IMR-90 (cell line): ENCODE results near the gene FOXR1. TPM values are rescaled to one million over a fixed set of nuclear protein-coding genes. Genes with fewer than 3 reads are reported as not detected.

Experiments used
- ATAC-seq: fragments of 200-7000 bp; cut with Tn5 transposase; 2 replicates; pipeline ENCODE4 v1.9.1; 2020; ENCODE audit warnings: low read depth, mild to moderate bottlenecking, moderate library complexity
- BruUV-seq: library from RNA; stranded (reverse); fragments of 400-500 nt; replicated peaks from 2 replicates; lab custom pipeline; 2021; lab: Mats Ljungman, UMichigan
- CTCF ChIA-PET: fragments of 300-600 bp; formaldehyde crosslinking; extraction: SDS; loops from one replicate; lab custom pipeline; 2021; ENCODE audit warnings: antibody characterized with exemption; lab: Yijun Ruan, JAX
- POLR2A ChIA-PET: fragments of 300-600 bp; sonication (Branson Sonifier 250); formaldehyde crosslinking; loops from one replicate; lab custom pipeline; 2022; ENCODE audit warnings: antibody characterized with exemption; ENCODE audit not compliant: unreplicated experiment; lab: Charles Lee
- DNase-seq: peaks from one replicate; pipeline ENCODE4 v3.0.0; 2013
- H2AFZ ChIP-seq: replicated peaks from 2 replicates; pipeline ENCODE3; 2013; ENCODE audit warnings: low read length, mild to moderate bottlenecking; ENCODE audit not compliant: poor library complexity
- H2AK5ac ChIP-seq: 2 replicates; pipeline ENCODE4 v1.6.1; 2013; ENCODE audit warnings: low read depth, low read length, inconsistent platforms
- H2AK9ac ChIP-seq: replicated peaks from 2 replicates; pipeline ENCODE3; 2013; ENCODE audit warnings: mild to moderate bottlenecking, low read depth, low read length, moderate library complexity; ENCODE audit not compliant: poor library complexity
- H2BK120ac ChIP-seq: 2 replicates; pipeline ENCODE4 v1.6.1; 2013; ENCODE audit warnings: low read depth, low read length, inconsistent platforms
- H2BK15ac ChIP-seq: 3 replicates; pipeline ENCODE4 v1.6.1; 2013; ENCODE audit warnings: low read depth, low read length, inconsistent platforms
- H2BK20ac ChIP-seq: 2 replicates; pipeline ENCODE4 v1.6.1; 2013; ENCODE audit warnings: low read depth, mild to moderate bottlenecking, inconsistent platforms, low read length, moderate library complexity
- H2BK5ac ChIP-seq: 2 replicates; pipeline ENCODE4 v1.6.1; 2013; ENCODE audit warnings: mild to moderate bottlenecking, low read depth, low read length, inconsistent platforms; ENCODE audit not compliant: poor library complexity, severe bottlenecking
- H3K14ac ChIP-seq: replicated peaks from 2 replicates; pipeline ENCODE4 v1.6.1; 2013; ENCODE audit warnings: low read depth, low read length, inconsistent platforms
- H3K18ac ChIP-seq: 2 replicates; pipeline ENCODE4 v1.6.1; 2013; ENCODE audit warnings: low read depth, low read length, control low read depth
- H3K23ac ChIP-seq: 2 replicates; pipeline ENCODE4 v1.6.1; 2013; ENCODE audit warnings: low read depth, low read length, inconsistent platforms
- H3K27ac ChIP-seq: 2 replicates; pipeline ENCODE4 v1.5.1; 2013; ENCODE audit warnings: mild to moderate bottlenecking, control low read depth, low read length; ENCODE audit not compliant: insufficient read depth
- H3K27me3 ChIP-seq: 2 replicates; pipeline ENCODE4 v1.6.1; 2013; ENCODE audit warnings: low read length; ENCODE audit not compliant: control insufficient read depth, insufficient read depth
- H3K36me3 ChIP-seq: 2 replicates; pipeline ENCODE4 v1.6.1; 2013; ENCODE audit warnings: low read length, mixed read lengths; ENCODE audit not compliant: control insufficient read depth, insufficient read depth
- H3K4ac ChIP-seq: 2 replicates; pipeline ENCODE4 v1.6.1; 2013; ENCODE audit warnings: low read depth, low read length, inconsistent platforms
- H3K4me1 ChIP-seq: 2 replicates; pipeline ENCODE4 v1.6.1; 2013; ENCODE audit warnings: low read length, mixed read lengths; ENCODE audit not compliant: control insufficient read depth, insufficient read depth
- H3K4me2 ChIP-seq: 2 replicates; pipeline ENCODE4 v1.6.1; 2013; ENCODE audit warnings: low read depth, mild to moderate bottlenecking, control low read depth, low read length, moderate library complexity
- H3K4me3 ChIP-seq: 2 replicates; pipeline ENCODE4 v1.5.1; 2013; ENCODE audit warnings: low read depth, mild to moderate bottlenecking, control low read depth, low read length, moderate library complexity; ENCODE audit not compliant: insufficient read depth
- H3K56ac ChIP-seq: 2 replicates; pipeline ENCODE4 v1.6.1; 2013; ENCODE audit warnings: low read length, inconsistent platforms; ENCODE audit not compliant: insufficient read depth; ENCODE audit errors: extremely low read depth
- H3K79me1 ChIP-seq, 2 experiments: 2 replicates each; pipeline ENCODE4 v1.6.1; 2013; ENCODE audit warnings: low read length in 2 of 2, inconsistent platforms in 1 of 2, low read depth in 1 of 2
- H3K9ac ChIP-seq: 2 replicates; pipeline ENCODE4 v1.6.1; 2013; ENCODE audit warnings: low read depth, low read length, control low read depth
- H3K9me1 ChIP-seq: 2 replicates; pipeline ENCODE4 v1.6.1; 2013; ENCODE audit warnings: low read length, inconsistent platforms; ENCODE audit not compliant: insufficient read depth
- H3K9me3 ChIP-seq: 2 replicates; pipeline ENCODE4 v1.6.1; 2013; ENCODE audit warnings: low read length; ENCODE audit not compliant: control insufficient read depth, insufficient read depth
- H4K20me1 ChIP-seq: 2 replicates; pipeline ENCODE4 v1.6.1; 2013; ENCODE audit warnings: low read length, inconsistent platforms; ENCODE audit not compliant: insufficient read depth
- H4K5ac ChIP-seq: 2 replicates; pipeline ENCODE4 v1.6.1; 2013; ENCODE audit warnings: mild to moderate bottlenecking, low read depth, low read length, control low read depth
- H4K8ac ChIP-seq, 2 experiments: 2 replicates each; pipeline ENCODE4 v1.6.1; 2013; ENCODE audit warnings: low read depth in 2 of 2, low read length in 2 of 2, control low read depth in 1 of 2, inconsistent platforms in 1 of 2
- H4K91ac ChIP-seq: 2 replicates; pipeline ENCODE4 v1.6.1; 2013; ENCODE audit warnings: low read depth, low read length, inconsistent platforms; ENCODE audit not compliant: insufficient read depth
- CEBPB ChIP-seq: IDR thresholded peaks from 2 replicates; pipeline ENCODE4 v1.6.1; 2012; ENCODE audit warnings: low read depth, low read length, improper control_type of control experiment
- CTCF ChIP-seq: conservative IDR thresholded peaks from 2 replicates; pipeline ENCODE4 v1.5.1; 2012; ENCODE audit warnings: mild to moderate bottlenecking, low read depth, low read length, improper control_type of control experiment
- ELK1 ChIP-seq: fragments of 150-350 bp; IDR thresholded peaks from 2 replicates; pipeline ENCODE4 v1.6.1; 2016; ENCODE audit warnings: low read depth, mild to moderate bottlenecking, low read length, moderate library complexity, borderline replicate concordance
- MAZ ChIP-seq: IDR thresholded peaks from 2 replicates; pipeline ENCODE4 v1.6.1; 2012; ENCODE audit warnings: low read depth, mild to moderate bottlenecking, low read length, improper control_type of control experiment, moderate library complexity, borderline replicate concordance
- NFE2L2 ChIP-seq: fragments of 150-350 bp; IDR thresholded peaks from 2 replicates; pipeline ENCODE4 v1.6.1; 2016; ENCODE audit warnings: low read depth, mild to moderate bottlenecking, low read length
- RCOR1 ChIP-seq: IDR thresholded peaks from 2 replicates; pipeline ENCODE4 v1.6.1; 2012; ENCODE audit warnings: mild to moderate bottlenecking, low read length, improper control_type of control experiment; ENCODE audit not compliant: insufficient replicate concordance
- RFX5 ChIP-seq: IDR thresholded peaks from 2 replicates; pipeline ENCODE4 v1.8.0; 2012; ENCODE audit warnings: low read depth, mild to moderate bottlenecking, low read length, moderate library complexity
- SMC3 ChIP-seq: fragments of 150-350 bp; IDR thresholded peaks from 2 replicates; pipeline ENCODE4 v1.6.1; 2016; ENCODE audit warnings: low read depth, mild to moderate bottlenecking, antibody characterized with exemption, low read length, moderate library complexity
- USF2 ChIP-seq: fragments of 150-350 bp; IDR thresholded peaks from 2 replicates; pipeline ENCODE4 v1.6.1; 2017; ENCODE audit warnings: mild to moderate bottlenecking, antibody characterized with exemption, low read length, low read depth
- WGBS, 2 experiments: methylation state at CpG; one replicate each; pipeline versions ENCODE4 v1.1.5 to v1.1.7; 2013; ENCODE audit warnings: missing lambda C conversion rate in 2 of 2; ENCODE audit not compliant: insufficient read length in 1 of 2; ENCODE audit errors: extremely low coverage in 2 of 2; 5-methylcytosine and 5-hydroxymethylcytosine counted together
- dilution Hi-C: fragments of 300-500 bp; cut with HindIII; formaldehyde crosslinking; loops from one replicate; pipeline ENCODE4 v1.14.3; 2018; ENCODE audit warnings: low sequenced_read_pairs; ENCODE audit not compliant: unreplicated experiment
- in situ Hi-C: fragments of 300-500 bp; cut with MboI; formaldehyde crosslinking; loops from 3 replicates; pipeline ENCODE4 v1.14.3; 2019; ENCODE audit warnings: low sequenced_read_pairs, inconsistent platforms, mixed read lengths
- intact Hi-C: fragments of 100-400 bp; cut with micrococcal nuclease; formaldehyde crosslinking; loops from 2 replicates; pipeline ENCODE4 v1.10.0; 2022
- polyA plus RNA-seq, 3 experiments: library from polyadenylated mRNA; depleted of rRNA; stranded (reverse); fragments of >200 nt; gene quantifications; 2 replicates each; pipeline ENCODE4 v1.2.3, GENCODE V29; 2012; ENCODE audit warnings: low replicate concordance in 1 of 3
- total RNA-seq: library from RNA; depleted of rRNA; stranded (reverse); fragments of >200 nt; gene quantifications from 2 replicates; pipeline ENCODE4 v1.2.3, GENCODE V29; 2012

Gene FOXR1
- total and polyA plus RNA-seq, 2 of the 4 experiments (the other 2 are of a cell fraction) = not detected

- peak overlapping the region; percentile 88 for H3K27ac ChIP-seq
- no peak overlapping the region for H2BK20ac ChIP-seq
- peak overlapping the region; percentile 14; the same call in 1 of the 2 replicates for H3K56ac ChIP-seq
- peak; percentile 41 for DNase-seq
- H3K4me2 ChIP-seq = peak overlapping the region; percentile 80
- H2AFZ ChIP-seq = peak overlapping the region; percentile 97
- peaks cover 11% of the 10 kb centered on the region for H4K20me1 ChIP-seq
- H3K4me1 ChIP-seq = peaks cover 5% of the 10 kb centered on the region; the same call in 1 of the 2 replicates
- WGBS, 2 experiments = 0% methylated on average over 4 of the region's 26 CpGs; no CpG with 5 or more reads in 1 of the 2 experiments
- dilution Hi-C loops (no loop called here), in situ Hi-C loops (no loop called here), intact Hi-C loops (loop anchor here (1.0 kb wide), 4 partner anchors 22 to 270 kb away; partner anchors contain the start of gene DDX6)
- peak overlapping the region; percentile 69 for H3K4me3 ChIP-seq
- H4K91ac ChIP-seq = peak overlapping the region; percentile 60
- H3K79me1 ChIP-seq = peaks cover 0 to 24% of the 10 kb centered on the region in 2 experiments; a peak in 2 of 4 replicates
- no peaks in the 10 kb centered on the region for H3K9me1 ChIP-seq
- BruUV-seq = no TSS peak
- POLR2A ChIA-PET = interaction anchor here (0.8 kb wide), 1 partner anchor 17 kb away, joined by 13 read pairs; no protein-coding TSS in a partner anchor
- no peaks in the 10 kb centered on the region for H3K9me3 ChIP-seq
- no peak overlapping the region for H4K5ac ChIP-seq
- H2AK5ac ChIP-seq = peak overlapping the region; percentile 68; the same call in 1 of the 2 replicates
- H3K14ac ChIP-seq = no peak overlapping the region
- H3K9ac ChIP-seq = peak overlapping the region; percentile 75
- H4K8ac ChIP-seq = peak overlapping the region in 1 of 2 experiments; percentile 67; a peak in 2 of 4 replicates
- H3K36me3 ChIP-seq = no peaks in the 10 kb centered on the region
- H2BK15ac ChIP-seq = peak overlapping the region; percentile 66; the same call in 1 of the 3 replicates
- ATAC-seq = peak; percentile 10
- no peak overlapping the region; the same call in 1 of the 2 replicates for H3K23ac ChIP-seq
- CTCF ChIA-PET = interaction anchor here (1.1 to 1.4 kb wide), 4 partner anchors 8 to 19 kb away, joined by 3 to 15 read pairs (median 3); no protein-coding TSS in a partner anchor
- H2BK120ac ChIP-seq = peak overlapping the region; percentile 82
- H2AK9ac ChIP-seq = peak overlapping the region; percentile 68
- H3K27me3 ChIP-seq = no peaks in the 10 kb centered on the region
- H2BK5ac ChIP-seq = peak overlapping the region; percentile 70
- H3K18ac ChIP-seq = no peak overlapping the region; the same call in 1 of the 2 replicates
- TF ChIP-seq MAZ = no peak
- TF ChIP-seq ELK1 = no peak
- no peak for TF ChIP-seq RFX5
- no peak for TF ChIP-seq USF2
- TF ChIP-seq SMC3 = peak; percentile 7; the same call in 1 of the 2 replicates
- TF ChIP-seq CEBPB = no peak
- no peak for TF ChIP-seq RCOR1
- TF ChIP-seq CTCF = 0 out of 2 replicates have a peak, but pooled peaks have one; percentile 5
- no peak for TF ChIP-seq NFE2L2
- peak overlapping the region; percentile 78; the same call in 1 of the 2 replicates for H3K4ac ChIP-seq
Measured at GRCh38 chr11:118928870-118929500, 42.6 kb upstream of the FOXR1 start.
